HepG2 (cell line): ENCODE results near the gene INSR. TPM values are rescaled to one million over a fixed set of nuclear protein-coding genes. Genes with fewer than 3 reads are reported as not detected.

Experiments used
- ELF3 ChIP-seq: IDR thresholded peaks from 2 replicates; pipeline ENCODE4 v1.6.1; 2016; ENCODE audit warnings: missing genetic modification reagents, missing compliant biosample characterization
- GZF1 ChIP-seq: sonication (generic); formaldehyde crosslinking; IDR thresholded peaks from 2 replicates; pipeline ENCODE4 v1.5.1; 2020; ENCODE audit warnings: mild to moderate bottlenecking, missing genetic modification reagents
- HMG20B ChIP-seq: conservative IDR thresholded peaks from 2 replicates; pipeline ENCODE4 v1.6.1; 2016; ENCODE audit warnings: missing genetic modification reagents, missing compliant biosample characterization
- HNRNPL ChIP-seq: fragments of 200-400 bp; formaldehyde crosslinking; IDR thresholded peaks from 2 replicates; pipeline ENCODE4 v1.6.1; 2017; ENCODE audit warnings: mild to moderate bottlenecking, low read depth, low read length
- KDM6A ChIP-seq: IDR thresholded peaks from 2 replicates; pipeline ENCODE4 v1.6.1; 2016; ENCODE audit warnings: low read depth
- MXD4 ChIP-seq: IDR thresholded peaks from 2 replicates; pipeline ENCODE4 v1.6.1; 2016; ENCODE audit warnings: mild to moderate bottlenecking, missing biosample characterization, missing genetic modification reagents
- NBN ChIP-seq: fragments of 450-650 bp; conservative IDR thresholded peaks from 2 replicates; pipeline ENCODE4 v1.6.1; 2017
- RFX1 ChIP-seq: fragments of 450-650 bp; IDR thresholded peaks from 2 replicates; pipeline ENCODE4 v1.6.1; 2017
- SMC3 ChIP-seq: IDR thresholded peaks from 2 replicates; pipeline ENCODE4 v1.6.1; 2011; ENCODE audit warnings: low read length, improper control_type of control experiment
- THYN1 ChIP-seq: sonication (generic); formaldehyde crosslinking; IDR thresholded peaks from 2 replicates; pipeline ENCODE4 v1.8.1; 2023; ENCODE audit warnings: low read depth, mild to moderate bottlenecking, moderate library complexity, missing genetic modification reagents, borderline replicate concordance
- YEATS4 ChIP-seq: sonication (generic); formaldehyde crosslinking; IDR thresholded peaks from 2 replicates; pipeline ENCODE4 v1.4.0; 2020; ENCODE audit warnings: missing genetic modification reagents, borderline replicate concordance
- ZFP36 ChIP-seq: fragments of 150-350 bp; IDR thresholded peaks from 2 replicates; pipeline ENCODE4 v1.6.1; 2018; ENCODE audit warnings: borderline replicate concordance, low read length, low read depth; ENCODE audit not compliant: partially characterized antibody
- ZNF335 ChIP-seq: sonication (generic); formaldehyde crosslinking; IDR thresholded peaks from 2 replicates; pipeline ENCODE4 v1.4.0; 2020; ENCODE audit warnings: missing genetic modification reagents
- ZNF431 ChIP-seq: sonication (generic); formaldehyde crosslinking; IDR thresholded peaks from 2 replicates; pipeline ENCODE4 v1.9.0; 2022; ENCODE audit warnings: missing genetic modification reagents, low read depth, mild to moderate bottlenecking, borderline replicate concordance
- ZNF468 ChIP-seq: sonication (generic); formaldehyde crosslinking; IDR thresholded peaks from 2 replicates; pipeline ENCODE4 v1.8.0; 2022; ENCODE audit warnings: mild to moderate bottlenecking, moderate library complexity, missing genetic modification reagents
- ZNF720 ChIP-seq: sonication (generic); formaldehyde crosslinking; IDR thresholded peaks from 2 replicates; pipeline ENCODE4 v1.4.0; 2020; ENCODE audit warnings: missing genetic modification reagents
- ZSCAN20 ChIP-seq: sonication (generic); formaldehyde crosslinking; IDR thresholded peaks from 2 replicates; pipeline ENCODE4 v1.4.0; 2020; ENCODE audit warnings: missing genetic modification reagents, mild to moderate bottlenecking, borderline replicate concordance
- polyA plus RNA-seq, 8 experiments: library from polyadenylated mRNA; depleted of rRNA in 3 of 8; stranded (reverse) in 7 of 8; unstranded in 1 of 8; fragments of >200 nt; fragmentation: Illumina TruSeq in 4 of 8; extraction: Trizol in 4 of 8; gene quantifications; 2 replicates each; pipeline versions ENCODE4 v1.2.1 to v1.2.3, GENCODE V29; 2011 to 2016; ENCODE audit warnings: low read depth in 4 of 8, missing spikeins in 1 of 8, mixed read lengths in 1 of 8; ENCODE audit not compliant: insufficient read depth in 1 of 8
- total RNA-seq, 5 experiments: library from RNA; depleted of rRNA; stranded (reverse); fragments of >200 nt; fragmentation: Illumina TruSeq; extraction: Trizol; gene quantifications; 2 replicates each; pipeline ENCODE4 v1.2.3, GENCODE V29; 2016; ENCODE audit warnings: low read depth in 1 of 5
- TF ChIP-seq, protein P1 (sequence below): sonication (generic); formaldehyde crosslinking; IDR thresholded peaks from 2 replicates; pipeline ENCODE4 v1.4.0; 2020; ENCODE audit warnings: missing genetic modification reagents
- TF ChIP-seq, protein P2 (sequence below): sonication (generic); formaldehyde crosslinking; IDR thresholded peaks from 2 replicates; pipeline ENCODE4 v1.4.0; 2020; ENCODE audit warnings: missing genetic modification reagents
- TF ChIP-seq, protein P3 (sequence below): sonication (generic); formaldehyde crosslinking; conservative IDR thresholded peaks from 2 replicates; pipeline ENCODE4 v1.4.0; 2020; ENCODE audit warnings: missing genetic modification reagents
- TF ChIP-seq, protein P4 (sequence below): IDR thresholded peaks from 2 replicates; pipeline ENCODE4 v1.6.1; 2016

INSR gene
- total and polyA plus RNA-seq, 2 of the 13 experiments (the other 11 are each of a cell fraction or from before 2014, with no cell fraction given) = 24.2 to 29.8 TPM

DNA sequence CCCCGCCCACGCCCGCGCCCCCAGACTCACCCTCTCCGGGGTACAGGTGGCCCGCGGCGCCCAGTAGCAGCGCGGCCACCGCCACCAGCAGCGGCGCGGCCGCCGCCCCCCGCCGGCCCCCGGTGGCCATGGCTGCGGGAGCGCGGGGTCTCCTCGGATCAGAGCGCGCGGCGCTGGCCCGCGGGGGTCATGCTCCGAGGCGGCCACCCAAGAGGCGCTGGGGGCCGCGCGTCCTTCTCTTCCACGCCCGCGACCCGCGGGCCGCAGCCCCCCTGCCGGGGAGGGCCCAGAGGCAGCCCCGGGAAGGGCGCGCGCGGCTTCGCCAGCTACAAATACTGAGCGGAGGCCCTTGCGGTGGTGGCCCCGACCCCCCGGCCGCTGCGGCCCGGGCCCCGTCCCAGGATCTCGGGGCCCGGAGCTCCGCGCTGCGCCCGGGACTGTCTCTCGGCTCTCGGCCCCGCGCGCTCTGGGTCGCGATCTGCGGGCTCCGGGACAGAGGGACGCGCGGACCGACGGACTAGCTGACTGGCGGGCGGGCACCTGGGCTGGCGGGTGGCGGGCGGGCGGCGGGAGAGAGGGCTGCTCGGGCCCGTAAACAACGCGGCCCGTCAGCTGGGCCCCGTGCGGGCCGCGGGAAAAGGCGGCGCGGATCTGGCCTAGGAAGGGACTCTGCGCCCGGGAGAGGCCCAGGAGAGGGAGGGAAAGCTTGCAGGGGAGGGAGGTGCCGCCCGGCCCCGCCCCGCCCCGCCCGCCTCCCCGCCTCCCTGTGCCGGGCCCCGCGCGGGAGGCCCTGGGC is at the start of gene INSR (continued):
- TF ChIP-seq HMG20B (CRISPR knock-in tag) (0 out of 2 replicates have a peak, but pooled peaks have one; percentile 42), KDM6A (CRISPR knock-in tag) (no peak), ZNF468 (no peak), ZFP36 (no peak), ZNF720 (CRISPR knock-in tag) (no peak), SMC3 (no peak), GZF1 (peak; percentile 93), NBN (no peak), ELF3 (CRISPR knock-in tag) (peak; percentile 55), ZNF335 (CRISPR knock-in tag) (peak; percentile 60), HNRNPL (0 out of 2 replicates have a peak, but pooled peaks have one; percentile 27), RFX1 (no peak), THYN1 (CRISPR knock-in tag) (no peak), MXD4 (CRISPR knock-in tag) (peak; percentile 40; the same call in 1 of the 2 replicates), ZSCAN20 (CRISPR knock-in tag) (0 out of 2 replicates have a peak, but pooled peaks have one; percentile 8), ZNF431 (CRISPR knock-in tag) (no peak), YEATS4 (CRISPR knock-in tag) (no peak; the same call in 1 of the 2 replicates)
- TF ChIP-seq, protein P1, sequence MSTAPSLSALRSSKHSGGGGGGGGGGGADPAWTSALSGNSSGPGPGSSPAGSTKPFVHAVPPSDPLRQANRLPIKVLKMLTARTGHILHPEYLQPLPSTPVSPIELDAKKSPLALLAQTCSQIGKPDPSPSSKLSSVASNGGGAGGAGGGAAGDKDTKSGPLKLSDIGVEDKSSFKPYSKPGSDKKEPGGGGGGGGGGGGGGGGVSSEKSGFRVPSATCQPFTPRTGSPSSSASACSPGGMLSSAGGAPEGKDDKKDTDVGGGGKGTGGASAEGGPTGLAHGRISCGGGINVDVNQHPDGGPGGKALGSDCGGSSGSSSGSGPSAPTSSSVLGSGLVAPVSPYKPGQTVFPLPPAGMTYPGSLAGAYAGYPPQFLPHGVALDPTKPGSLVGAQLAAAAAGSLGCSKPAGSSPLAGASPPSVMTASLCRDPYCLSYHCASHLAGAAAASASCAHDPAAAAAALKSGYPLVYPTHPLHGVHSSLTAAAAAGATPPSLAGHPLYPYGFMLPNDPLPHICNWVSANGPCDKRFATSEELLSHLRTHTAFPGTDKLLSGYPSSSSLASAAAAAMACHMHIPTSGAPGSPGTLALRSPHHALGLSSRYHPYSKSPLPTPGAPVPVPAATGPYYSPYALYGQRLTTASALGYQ = peak; percentile 66; the same call in 1 of the 2 replicates
- TF ChIP-seq, protein P2, sequence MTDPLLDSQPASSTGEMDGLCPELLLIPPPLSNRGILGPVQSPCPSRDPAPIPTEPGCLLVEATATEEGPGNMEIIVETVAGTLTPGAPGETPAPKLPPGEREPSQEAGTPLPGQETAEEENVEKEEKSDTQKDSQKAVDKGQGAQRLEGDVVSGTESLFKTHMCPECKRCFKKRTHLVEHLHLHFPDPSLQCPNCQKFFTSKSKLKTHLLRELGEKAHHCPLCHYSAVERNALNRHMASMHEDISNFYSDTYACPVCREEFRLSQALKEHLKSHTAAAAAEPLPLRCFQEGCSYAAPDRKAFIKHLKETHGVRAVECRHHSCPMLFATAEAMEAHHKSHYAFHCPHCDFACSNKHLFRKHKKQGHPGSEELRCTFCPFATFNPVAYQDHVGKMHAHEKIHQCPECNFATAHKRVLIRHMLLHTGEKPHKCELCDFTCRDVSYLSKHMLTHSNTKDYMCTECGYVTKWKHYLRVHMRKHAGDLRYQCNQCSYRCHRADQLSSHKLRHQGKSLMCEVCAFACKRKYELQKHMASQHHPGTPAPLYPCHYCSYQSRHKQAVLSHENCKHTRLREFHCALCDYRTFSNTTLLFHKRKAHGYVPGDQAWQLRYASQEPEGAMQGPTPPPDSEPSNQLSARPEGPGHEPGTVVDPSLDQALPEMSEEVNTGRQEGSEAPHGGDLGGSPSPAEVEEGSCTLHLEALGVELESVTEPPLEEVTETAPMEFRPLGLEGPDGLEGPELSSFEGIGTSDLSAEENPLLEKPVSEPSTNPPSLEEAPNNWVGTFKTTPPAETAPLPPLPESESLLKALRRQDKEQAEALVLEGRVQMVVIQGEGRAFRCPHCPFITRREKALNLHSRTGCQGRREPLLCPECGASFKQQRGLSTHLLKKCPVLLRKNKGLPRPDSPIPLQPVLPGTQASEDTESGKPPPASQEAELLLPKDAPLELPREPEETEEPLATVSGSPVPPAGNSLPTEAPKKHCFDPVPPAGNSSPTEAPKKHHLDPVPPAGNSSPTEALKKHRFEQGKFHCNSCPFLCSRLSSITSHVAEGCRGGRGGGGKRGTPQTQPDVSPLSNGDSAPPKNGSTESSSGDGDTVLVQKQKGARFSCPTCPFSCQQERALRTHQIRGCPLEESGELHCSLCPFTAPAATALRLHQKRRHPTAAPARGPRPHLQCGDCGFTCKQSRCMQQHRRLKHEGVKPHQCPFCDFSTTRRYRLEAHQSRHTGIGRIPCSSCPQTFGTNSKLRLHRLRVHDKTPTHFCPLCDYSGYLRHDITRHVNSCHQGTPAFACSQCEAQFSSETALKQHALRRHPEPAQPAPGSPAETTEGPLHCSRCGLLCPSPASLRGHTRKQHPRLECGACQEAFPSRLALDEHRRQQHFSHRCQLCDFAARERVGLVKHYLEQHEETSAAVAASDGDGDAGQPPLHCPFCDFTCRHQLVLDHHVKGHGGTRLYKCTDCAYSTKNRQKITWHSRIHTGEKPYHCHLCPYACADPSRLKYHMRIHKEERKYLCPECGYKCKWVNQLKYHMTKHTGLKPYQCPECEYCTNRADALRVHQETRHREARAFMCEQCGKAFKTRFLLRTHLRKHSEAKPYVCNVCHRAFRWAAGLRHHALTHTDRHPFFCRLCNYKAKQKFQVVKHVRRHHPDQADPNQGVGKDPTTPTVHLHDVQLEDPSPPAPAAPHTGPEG = no peak
- TF ChIP-seq, protein P3, sequence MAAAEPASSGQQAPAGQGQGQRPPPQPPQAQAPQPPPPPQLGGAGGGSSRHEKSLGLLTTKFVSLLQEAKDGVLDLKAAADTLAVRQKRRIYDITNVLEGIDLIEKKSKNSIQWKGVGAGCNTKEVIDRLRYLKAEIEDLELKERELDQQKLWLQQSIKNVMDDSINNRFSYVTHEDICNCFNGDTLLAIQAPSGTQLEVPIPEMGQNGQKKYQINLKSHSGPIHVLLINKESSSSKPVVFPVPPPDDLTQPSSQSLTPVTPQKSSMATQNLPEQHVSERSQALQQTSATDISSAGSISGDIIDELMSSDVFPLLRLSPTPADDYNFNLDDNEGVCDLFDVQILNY (CRISPR knock-in tag) = no peak
- TF ChIP-seq, protein P4, sequence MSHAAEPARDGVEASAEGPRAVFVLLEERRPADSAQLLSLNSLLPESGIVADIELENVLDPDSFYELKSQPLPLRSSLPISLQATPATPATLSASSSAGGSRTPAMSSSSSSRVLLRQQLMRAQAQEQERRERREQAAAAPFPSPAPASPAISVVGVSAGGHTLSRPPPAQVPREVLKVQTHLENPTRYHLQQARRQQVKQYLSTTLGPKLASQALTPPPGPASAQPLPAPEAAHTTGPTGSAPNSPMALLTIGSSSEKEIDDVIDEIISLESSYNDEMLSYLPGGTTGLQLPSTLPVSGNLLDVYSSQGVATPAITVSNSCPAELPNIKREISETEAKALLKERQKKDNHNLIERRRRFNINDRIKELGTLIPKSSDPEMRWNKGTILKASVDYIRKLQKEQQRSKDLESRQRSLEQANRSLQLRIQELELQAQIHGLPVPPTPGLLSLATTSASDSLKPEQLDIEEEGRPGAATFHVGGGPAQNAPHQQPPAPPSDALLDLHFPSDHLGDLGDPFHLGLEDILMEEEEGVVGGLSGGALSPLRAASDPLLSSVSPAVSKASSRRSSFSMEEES (CRISPR knock-in tag) = peak; percentile 39; the same call in 1 of the 2 replicates
